Upper lobe of right lung (tissue), 1 donor: ENCODE results near the gene TGM2. TPM values are rescaled to one million over a fixed set of nuclear protein-coding genes. Genes with fewer than 3 reads are reported as not detected.

Experiments used
- ATAC-seq: fragments of 200-7000 bp; cut with Tn5 transposase; one replicate; pipeline ENCODE4 v1.9.1; 2020; ENCODE audit warnings: mild to moderate bottlenecking, moderate library complexity
- DNase-seq: peaks from one replicate; pipeline ENCODE4 v3.0.0-alpha.2; 2020
- H3K27ac ChIP-seq: fragments of 200-600 bp; one replicate; pipeline ENCODE4 v1.8.0; 2022
- H3K27me3 ChIP-seq: fragments of 200-600 bp; one replicate; pipeline ENCODE4 v1.8.0; 2022; ENCODE audit warnings: mild to moderate bottlenecking
- H3K36me3 ChIP-seq: fragments of 200-600 bp; one replicate; pipeline ENCODE4 v1.8.0; 2022
- H3K4me1 ChIP-seq: fragments of 200-600 bp; one replicate; pipeline ENCODE4 v1.8.0; 2022
- H3K4me3 ChIP-seq: fragments of 200-600 bp; one replicate; pipeline ENCODE4 v1.8.0; 2022; ENCODE audit warnings: mild to moderate bottlenecking
- H3K9me3 ChIP-seq: fragments of 200-600 bp; one replicate; pipeline ENCODE4 v1.8.0; 2022
- CTCF ChIP-seq: fragments of 200-600 bp; IDR thresholded peaks from one replicate; pipeline ENCODE4 v1.8.0; 2022; ENCODE audit warnings: antibody characterized with exemption
- intact Hi-C: fragments of 100-400 bp; cut with DNase I; formaldehyde crosslinking; loops from one replicate; pipeline ENCODE4 v1.11.0; 2022
- total RNA-seq: library from RNA; stranded (reverse); fragmentation: NEBNext Ultra II Directional; extraction: Animal tissue kit (Norgen Biotek cat#: 25700); gene quantifications from one replicate; pipeline ENCODE4 v1.2.1, GENCODE V29; 2021
- donor health status: DM: no; HTN: yes; CAD: no; lungs with severe emphysema.

The TGM2 gene
- total RNA-seq, 1 donor from 2014 or later, result 562 TPM

GRCh38 chr20:38114353-38114791, 50.7 kb downstream of the TGM2 start:
- H3K27ac ChIP-seq, result no peak overlapping the region
- no peak overlapping the region for H3K4me3 ChIP-seq
- ATAC-seq, result no peak
- no peaks in the 10 kb centered on the region for H3K36me3 ChIP-seq
- intact Hi-C loops, result no loop called here
- no peak for DNase-seq
- H3K9me3 ChIP-seq, result no peaks in the 10 kb centered on the region
- TF ChIP-seq CTCF, result no peak
- no peaks in the 10 kb centered on the region for H3K27me3 ChIP-seq
- peaks cover 17% of the 10 kb centered on the region for H3K4me1 ChIP-seq

GRCh38 chr20:38113401-38114325, 51.4 kb downstream of the TGM2 start:
- no peaks in the 10 kb centered on the region for H3K27me3 ChIP-seq
- peak; percentile 31 for TF ChIP-seq CTCF
- ATAC-seq (peak; percentile 55), DNase-seq (no peak)
- H3K27ac ChIP-seq, result no peak overlapping the region
- H3K36me3 ChIP-seq, result no peaks in the 10 kb centered on the region
- no peak overlapping the region for H3K4me3 ChIP-seq
- intact Hi-C loops, result no loop called here
- peaks cover 19% of the 10 kb centered on the region for H3K4me1 ChIP-seq
- H3K9me3 ChIP-seq, result no peaks in the 10 kb centered on the region

GRCh38 chr20:38112930-38113294, 52.2 kb downstream of the TGM2 start:
- Histone ChIP-seq H3K4me1 (peaks cover 26% of the 10 kb centered on the region), H3K36me3 (no peaks in the 10 kb centered on the region), H3K4me3 (no peak overlapping the region), H3K9me3 (no peaks in the 10 kb centered on the region), H3K27ac (no peak overlapping the region), H3K27me3 (no peaks in the 10 kb centered on the region)
- no peak for DNase-seq
- no peak for TF ChIP-seq CTCF
- ATAC-seq, result no peak
- intact Hi-C loops, result no loop called here

- H3K27me3 ChIP-seq, result no peaks in the 10 kb centered on the region
- TF ChIP-seq CTCF, result no peak
- H3K4me3 ChIP-seq, result no peak overlapping the region
- intact Hi-C loops, result no loop called here
- peaks cover 26% of the 10 kb centered on the region for H3K4me1 ChIP-seq
- no peak for DNase-seq
- no peak for ATAC-seq
- H3K27ac ChIP-seq, result no peak overlapping the region
- H3K9me3 ChIP-seq, result no peaks in the 10 kb centered on the region
- H3K36me3 ChIP-seq, result no peaks in the 10 kb centered on the region
Measured at GRCh38 chr20:38112261-38112929, 52.7 kb downstream of the TGM2 start.

- peak overlapping the region; percentile 68 for H3K27ac ChIP-seq
- no peaks in the 10 kb centered on the region for H3K36me3 ChIP-seq
- ATAC-seq (no peak), DNase-seq (no peak)
- intact Hi-C loops, result no loop called here
- no peaks in the 10 kb centered on the region for H3K27me3 ChIP-seq
- no peak for TF ChIP-seq CTCF
- peaks cover 26% of the 10 kb centered on the region for H3K4me1 ChIP-seq
- H3K9me3 ChIP-seq, result no peaks in the 10 kb centered on the region
- H3K4me3 ChIP-seq, result no peak overlapping the region
Measured at GRCh38 chr20:38111366-38112232, 53.5 kb downstream of the TGM2 start.
